GM23338 (cell line): Measurements from ENCODE around the gene EFCC1. TPM values are rescaled to one million over a fixed set of nuclear protein-coding genes. Genes with fewer than 3 reads are reported as not detected.

Experiments
- CREB1 ChIP-seq: fragments of 250-450 bp; sonication (Bioruptor Pico); IDR thresholded peaks from 2 replicates; pipeline ENCODE4 v1.5.0; 2020; ENCODE audit warnings: low read depth, mild to moderate bottlenecking, moderate library complexity
- EZH2phosphoT487 ChIP-seq: fragments of 200-600 bp; sonication (generic); IDR thresholded peaks from one replicate; pipeline ENCODE4 v1.8.1; 2018; ENCODE audit warnings: antibody characterized with exemption; ENCODE audit not compliant: unreplicated experiment
- POLR2AphosphoS5 ChIP-seq: IDR thresholded peaks from 2 replicates; pipeline ENCODE4 v1.6.1; 2016; ENCODE audit warnings: antibody characterized with exemption, low read depth
- ZNF331 ChIP-seq: fragments of 250-450 bp; sonication (Bioruptor Pico); IDR thresholded peaks from 2 replicates; pipeline ENCODE4 v1.5.0; 2020; ENCODE audit warnings: low read depth, mild to moderate bottlenecking, moderate library complexity
- polyA plus RNA-seq: library from polyadenylated mRNA; unstranded; fragments of >200 nt; fragmentation: Nextera tagmentation; extraction: Ambion mirVana; gene quantifications from 2 replicates; pipeline ENCODE4 v1.2.1, GENCODE V29; 2016
- total RNA-seq: library from RNA; depleted of rRNA; stranded (reverse); fragments of >200 nt; shearing (Covaris generic); gene quantifications from 2 replicates; pipeline ENCODE4 v1.2.3, GENCODE V29; 2014
- TF ChIP-seq, protein P1 (sequence below): fragments of 250-450 bp; sonication (Bioruptor Pico); IDR thresholded peaks from 2 replicates; pipeline ENCODE4 v1.5.0; 2020; ENCODE audit warnings: mild to moderate bottlenecking, moderate library complexity
- TF ChIP-seq, protein P2 (sequence below), 2 experiments: fragments of 200-600 bp in 1 of 2; sonication (generic) in 1 of 2; conservative IDR thresholded peaks; 2 replicates each; pipeline versions ENCODE4 v1.5.1 to v1.6.1; 2016 to 2017; ENCODE audit warnings: antibody characterized with exemption in 2 of 2, low read depth in 2 of 2, mild to moderate bottlenecking in 2 of 2, moderate library complexity in 1 of 2

Gene EFCC1
- total and polyA plus RNA-seq, 2 experiments from 2014 or later, result not detected

DNA sequence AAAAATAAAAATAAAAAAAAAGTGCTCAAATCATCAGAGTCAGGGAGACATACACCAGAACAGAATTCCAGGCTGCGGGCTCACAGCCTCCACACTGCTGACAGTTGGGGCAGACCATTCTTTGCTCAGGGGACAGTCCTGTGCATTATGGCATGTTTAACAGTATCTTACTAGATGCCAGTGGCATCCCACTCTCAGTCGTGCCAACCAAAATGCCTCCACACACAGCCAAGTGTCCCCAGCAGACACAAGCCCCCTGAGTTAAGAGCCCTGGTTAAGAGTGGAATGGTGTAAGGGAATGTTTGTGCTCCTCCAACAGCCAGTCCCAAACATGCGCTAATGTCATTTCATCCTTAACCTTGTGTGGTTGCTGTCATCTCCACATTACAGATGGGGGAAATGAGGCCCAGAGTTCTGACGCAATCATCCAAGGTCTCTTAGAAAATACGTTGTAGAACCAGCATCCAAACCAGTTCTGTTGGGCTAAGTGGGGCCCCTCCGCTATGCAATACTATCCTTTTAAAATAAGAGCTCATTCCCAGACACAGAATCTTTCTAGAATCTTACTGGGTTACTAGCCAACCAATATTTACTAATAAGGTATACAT lies 33.3 kb upstream of the EFCC1 start (continued):
- TF ChIP-seq, protein P1, sequence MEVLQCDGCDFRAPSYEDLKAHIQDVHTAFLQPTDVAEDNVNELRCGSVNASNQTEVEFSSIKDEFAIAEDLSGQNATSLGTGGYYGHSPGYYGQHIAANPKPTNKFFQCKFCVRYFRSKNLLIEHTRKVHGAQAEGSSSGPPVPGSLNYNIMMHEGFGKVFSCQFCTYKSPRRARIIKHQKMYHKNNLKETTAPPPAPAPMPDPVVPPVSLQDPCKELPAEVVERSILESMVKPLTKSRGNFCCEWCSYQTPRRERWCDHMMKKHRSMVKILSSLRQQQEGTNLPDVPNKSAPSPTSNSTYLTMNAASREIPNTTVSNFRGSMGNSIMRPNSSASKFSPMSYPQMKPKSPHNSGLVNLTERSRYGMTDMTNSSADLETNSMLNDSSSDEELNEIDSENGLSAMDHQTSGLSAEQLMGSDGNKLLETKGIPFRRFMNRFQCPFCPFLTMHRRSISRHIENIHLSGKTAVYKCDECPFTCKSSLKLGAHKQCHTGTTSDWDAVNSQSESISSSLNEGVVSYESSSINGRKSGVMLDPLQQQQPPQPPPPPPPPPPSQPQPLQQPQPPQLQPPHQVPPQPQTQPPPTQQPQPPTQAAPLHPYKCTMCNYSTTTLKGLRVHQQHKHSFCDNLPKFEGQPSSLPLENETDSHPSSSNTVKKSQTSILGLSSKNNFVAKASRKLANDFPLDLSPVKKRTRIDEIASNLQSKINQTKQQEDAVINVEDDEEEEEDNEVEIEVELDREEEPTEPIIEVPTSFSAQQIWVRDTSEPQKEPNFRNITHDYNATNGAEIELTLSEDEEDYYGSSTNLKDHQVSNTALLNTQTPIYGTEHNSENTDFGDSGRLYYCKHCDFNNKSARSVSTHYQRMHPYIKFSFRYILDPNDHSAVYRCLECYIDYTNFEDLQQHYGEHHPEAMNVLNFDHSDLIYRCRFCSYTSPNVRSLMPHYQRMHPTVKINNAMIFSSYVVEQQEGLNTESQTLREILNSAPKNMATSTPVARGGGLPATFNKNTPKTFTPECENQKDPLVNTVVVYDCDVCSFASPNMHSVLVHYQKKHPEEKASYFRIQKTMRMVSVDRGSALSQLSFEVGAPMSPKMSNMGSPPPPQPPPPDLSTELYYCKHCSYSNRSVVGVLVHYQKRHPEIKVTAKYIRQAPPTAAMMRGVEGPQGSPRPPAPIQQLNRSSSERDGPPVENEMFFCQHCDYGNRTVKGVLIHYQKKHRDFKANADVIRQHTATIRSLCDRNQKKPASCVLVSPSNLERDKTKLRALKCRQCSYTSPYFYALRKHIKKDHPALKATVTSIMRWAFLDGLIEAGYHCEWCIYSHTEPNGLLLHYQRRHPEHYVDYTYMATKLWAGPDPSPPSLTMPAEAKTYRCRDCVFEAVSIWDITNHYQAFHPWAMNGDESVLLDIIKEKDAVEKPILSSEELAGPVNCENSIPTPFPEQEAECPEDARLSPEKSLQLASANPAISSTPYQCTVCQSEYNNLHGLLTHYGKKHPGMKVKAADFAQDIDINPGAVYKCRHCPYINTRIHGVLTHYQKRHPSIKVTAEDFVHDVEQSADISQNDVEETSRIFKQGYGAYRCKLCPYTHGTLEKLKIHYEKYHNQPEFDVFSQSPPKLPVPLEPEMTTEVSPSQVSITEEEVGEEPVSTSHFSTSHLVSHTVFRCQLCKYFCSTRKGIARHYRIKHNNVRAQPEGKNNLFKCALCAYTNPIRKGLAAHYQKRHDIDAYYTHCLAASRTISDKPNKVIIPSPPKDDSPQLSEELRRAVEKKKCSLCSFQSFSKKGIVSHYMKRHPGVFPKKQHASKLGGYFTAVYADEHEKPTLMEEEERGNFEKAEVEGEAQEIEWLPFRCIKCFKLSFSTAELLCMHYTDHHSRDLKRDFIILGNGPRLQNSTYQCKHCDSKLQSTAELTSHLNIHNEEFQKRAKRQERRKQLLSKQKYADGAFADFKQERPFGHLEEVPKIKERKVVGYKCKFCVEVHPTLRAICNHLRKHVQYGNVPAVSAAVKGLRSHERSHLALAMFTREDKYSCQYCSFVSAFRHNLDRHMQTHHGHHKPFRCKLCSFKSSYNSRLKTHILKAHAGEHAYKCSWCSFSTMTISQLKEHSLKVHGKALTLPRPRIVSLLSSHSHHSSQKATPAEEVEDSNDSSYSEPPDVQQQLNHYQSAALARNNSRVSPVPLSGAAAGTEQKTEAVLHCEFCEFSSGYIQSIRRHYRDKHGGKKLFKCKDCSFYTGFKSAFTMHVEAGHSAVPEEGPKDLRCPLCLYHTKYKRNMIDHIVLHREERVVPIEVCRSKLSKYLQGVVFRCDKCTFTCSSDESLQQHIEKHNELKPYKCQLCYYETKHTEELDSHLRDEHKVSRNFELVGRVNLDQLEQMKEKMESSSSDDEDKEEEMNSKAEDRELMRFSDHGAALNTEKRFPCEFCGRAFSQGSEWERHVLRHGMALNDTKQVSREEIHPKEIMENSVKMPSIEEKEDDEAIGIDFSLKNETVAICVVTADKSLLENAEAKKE (CRISPR knock-in tag), result no peak
- no peak for TF ChIP-seq POLR2AphosphoS5
- no peak for TF ChIP-seq ZNF331
- no peak for TF ChIP-seq CREB1 (CRISPR knock-in tag)
- TF ChIP-seq, protein P2, sequence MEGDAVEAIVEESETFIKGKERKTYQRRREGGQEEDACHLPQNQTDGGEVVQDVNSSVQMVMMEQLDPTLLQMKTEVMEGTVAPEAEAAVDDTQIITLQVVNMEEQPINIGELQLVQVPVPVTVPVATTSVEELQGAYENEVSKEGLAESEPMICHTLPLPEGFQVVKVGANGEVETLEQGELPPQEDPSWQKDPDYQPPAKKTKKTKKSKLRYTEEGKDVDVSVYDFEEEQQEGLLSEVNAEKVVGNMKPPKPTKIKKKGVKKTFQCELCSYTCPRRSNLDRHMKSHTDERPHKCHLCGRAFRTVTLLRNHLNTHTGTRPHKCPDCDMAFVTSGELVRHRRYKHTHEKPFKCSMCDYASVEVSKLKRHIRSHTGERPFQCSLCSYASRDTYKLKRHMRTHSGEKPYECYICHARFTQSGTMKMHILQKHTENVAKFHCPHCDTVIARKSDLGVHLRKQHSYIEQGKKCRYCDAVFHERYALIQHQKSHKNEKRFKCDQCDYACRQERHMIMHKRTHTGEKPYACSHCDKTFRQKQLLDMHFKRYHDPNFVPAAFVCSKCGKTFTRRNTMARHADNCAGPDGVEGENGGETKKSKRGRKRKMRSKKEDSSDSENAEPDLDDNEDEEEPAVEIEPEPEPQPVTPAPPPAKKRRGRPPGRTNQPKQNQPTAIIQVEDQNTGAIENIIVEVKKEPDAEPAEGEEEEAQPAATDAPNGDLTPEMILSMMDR (conservative IDR thresholded peaks at IDR 0.05; ENCODE audit: low read depth in 2 of 2), result no peak
- no peak for TF ChIP-seq EZH2phosphoT487
